HG03342 (cell line): ENCODE measurements around the gene KCNS1.
"Not testable (repeated sequence)": the region's sequence is repeated elsewhere in the genome, so short reads cannot be mapped to it uniquely, and the experiment has no call there.

Source experiments
- ATAC-seq: cut with Tn5 transposase; IDR thresholded peaks from one replicate; pipeline ENCODE4 v1.9.1; 2021; ENCODE audit warnings: mild to moderate bottlenecking, moderate library complexity; ENCODE audit not compliant: unreplicated experiment

The KCNS1 gene, protein sequence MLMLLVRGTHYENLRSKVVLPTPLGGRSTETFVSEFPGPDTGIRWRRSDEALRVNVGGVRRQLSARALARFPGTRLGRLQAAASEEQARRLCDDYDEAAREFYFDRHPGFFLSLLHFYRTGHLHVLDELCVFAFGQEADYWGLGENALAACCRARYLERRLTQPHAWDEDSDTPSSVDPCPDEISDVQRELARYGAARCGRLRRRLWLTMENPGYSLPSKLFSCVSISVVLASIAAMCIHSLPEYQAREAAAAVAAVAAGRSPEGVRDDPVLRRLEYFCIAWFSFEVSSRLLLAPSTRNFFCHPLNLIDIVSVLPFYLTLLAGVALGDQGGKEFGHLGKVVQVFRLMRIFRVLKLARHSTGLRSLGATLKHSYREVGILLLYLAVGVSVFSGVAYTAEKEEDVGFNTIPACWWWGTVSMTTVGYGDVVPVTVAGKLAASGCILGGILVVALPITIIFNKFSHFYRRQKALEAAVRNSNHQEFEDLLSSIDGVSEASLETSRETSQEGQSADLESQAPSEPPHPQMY

GRCh38 chr20:45100563-45101245, at the start of gene KCNS1:
TSS of gene KCNS1 (minus strand) at chr20:45101127. CDS start at chr20:45099236, 1,891 bp downstream.
- ATAC-seq, result no peak

- ATAC-seq, result no peak
These were observed 48.1 kb upstream of the KCNS1 start for GRCh38 chr20:45149062-45149461.

DNA sequence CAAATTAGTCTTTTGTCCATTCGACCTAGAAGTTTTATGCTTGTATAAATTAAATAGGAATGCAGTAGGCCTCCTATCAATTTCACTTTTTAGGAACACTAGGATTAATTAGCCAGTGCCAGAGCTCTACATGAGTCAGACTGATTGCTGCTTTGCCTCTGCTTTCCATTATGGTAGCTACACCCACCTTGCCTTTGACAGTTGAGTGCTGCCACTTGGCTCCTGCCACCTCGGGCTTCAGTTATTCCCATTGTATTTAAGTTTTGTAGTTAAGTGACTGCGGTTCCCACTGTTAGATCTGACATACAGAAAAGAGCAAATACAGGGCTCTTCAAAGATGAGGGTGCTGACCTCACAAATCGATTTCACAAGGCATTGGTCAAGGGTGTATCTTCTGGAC, 39.9 kb upstream of the KCNS1 start:
- ATAC-seq, result no peak

GRCh38 chr20:45139733-45140375, 38.9 kb upstream of the KCNS1 start:
- ATAC-seq, result not testable (repeated sequence)

DNA sequence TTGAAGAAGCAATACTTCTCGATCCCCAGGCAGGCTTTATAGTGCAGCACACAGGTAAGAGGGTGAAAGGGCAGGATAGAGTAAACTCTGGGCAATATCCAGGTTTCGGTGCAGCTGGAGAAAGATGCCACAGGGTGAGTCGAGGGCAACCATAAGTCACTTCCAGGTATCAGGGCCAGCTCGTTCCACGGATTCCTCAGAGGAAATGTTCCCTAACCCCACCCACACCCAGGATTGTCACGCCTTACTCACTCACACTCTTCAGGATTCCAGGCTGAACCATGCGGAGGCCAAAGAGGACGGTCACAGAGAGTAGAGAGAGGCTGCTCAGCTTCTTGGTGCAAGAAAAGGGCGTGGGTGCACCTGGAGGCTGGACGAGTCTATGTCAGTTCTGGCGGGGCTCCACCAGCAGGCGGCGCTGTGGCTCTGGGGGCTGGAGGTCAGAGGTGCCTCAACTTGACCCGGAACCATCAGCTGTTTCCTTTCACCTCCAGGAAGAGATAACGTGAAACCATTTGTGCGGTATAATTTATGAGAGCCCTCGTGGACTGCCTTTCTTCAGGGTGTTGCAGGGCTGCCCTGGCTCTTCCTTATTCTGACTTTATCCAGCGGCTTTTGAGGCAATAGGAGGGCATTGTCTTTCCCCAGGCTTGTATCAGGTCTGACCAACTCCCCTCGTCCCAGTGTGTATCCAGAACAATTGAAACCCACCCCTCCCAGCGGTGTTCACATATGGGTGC, 37.8 kb upstream of the KCNS1 start:
- no peak for ATAC-seq

DNA sequence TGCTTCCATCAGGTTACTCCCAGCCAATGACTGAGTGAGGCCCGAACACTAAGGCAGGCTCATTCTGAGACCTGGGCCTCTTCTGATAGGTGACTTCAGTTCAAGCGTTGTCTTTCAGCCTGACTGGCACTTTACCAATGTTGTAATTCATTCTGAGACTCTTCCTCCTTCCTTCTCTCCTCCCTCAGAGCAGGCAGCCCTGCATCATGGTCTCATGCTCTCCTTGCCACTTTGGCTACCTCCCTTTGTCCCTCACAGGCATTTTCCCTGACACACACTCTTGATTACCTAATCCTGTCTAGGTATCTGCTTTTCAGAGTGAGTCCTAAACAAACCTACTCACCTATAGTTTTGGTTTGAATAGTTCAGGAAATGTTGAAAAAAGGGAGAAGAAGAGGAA, 36.0 kb upstream of the KCNS1 start:
- ATAC-seq, result no peak

- no peak for ATAC-seq
These were observed 27.2 kb upstream of the KCNS1 start for GRCh38 chr20:45128099-45128498.

- ATAC-seq, result no peak
These were observed 23.4 kb upstream of the KCNS1 start, which contains the start of gene WFDC12 for GRCh38 chr20:45124365-45124764. TSS of gene WFDC12 (minus strand) at chr20:45124465. CDS start at chr20:45124447, 18 bp downstream.

DNA sequence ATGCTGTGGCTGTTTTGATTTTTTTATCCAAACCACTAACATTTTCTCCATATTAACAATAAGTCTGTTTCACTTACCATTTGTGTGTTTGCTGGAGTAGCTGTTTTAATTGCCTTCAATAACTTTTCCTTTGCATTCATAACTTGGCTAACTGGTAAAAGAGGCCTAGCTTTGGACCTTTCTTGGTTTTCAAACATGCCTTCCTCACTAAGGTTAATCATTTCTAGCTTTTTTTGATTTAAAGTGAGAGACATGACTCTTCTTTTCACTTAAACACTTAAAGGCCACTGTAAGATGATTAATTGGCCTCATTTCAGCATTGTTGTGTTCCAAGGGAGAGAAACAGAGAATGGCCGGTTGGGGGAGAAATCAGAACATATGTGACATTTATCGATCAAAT, 20.5 kb upstream of the KCNS1 start:
- no peak for ATAC-seq

- ATAC-seq, result no peak
These were observed 18.8 kb upstream of the KCNS1 start for GRCh38 chr20:45119556-45120266.

GRCh38 chr20:45118028-45118427, 17.1 kb upstream of the KCNS1 start:
- ATAC-seq, result no peak

- ATAC-seq, result no peak
These were observed 16.7 kb upstream of the KCNS1 start for GRCh38 chr20:45117581-45117980.

- ATAC-seq, result no peak
These were observed 14.9 kb upstream of the KCNS1 start for GRCh38 chr20:45115829-45116228.

GRCh38 chr20:45115386-45115774, 14.5 kb upstream of the KCNS1 start:
- no peak for ATAC-seq

DNA sequence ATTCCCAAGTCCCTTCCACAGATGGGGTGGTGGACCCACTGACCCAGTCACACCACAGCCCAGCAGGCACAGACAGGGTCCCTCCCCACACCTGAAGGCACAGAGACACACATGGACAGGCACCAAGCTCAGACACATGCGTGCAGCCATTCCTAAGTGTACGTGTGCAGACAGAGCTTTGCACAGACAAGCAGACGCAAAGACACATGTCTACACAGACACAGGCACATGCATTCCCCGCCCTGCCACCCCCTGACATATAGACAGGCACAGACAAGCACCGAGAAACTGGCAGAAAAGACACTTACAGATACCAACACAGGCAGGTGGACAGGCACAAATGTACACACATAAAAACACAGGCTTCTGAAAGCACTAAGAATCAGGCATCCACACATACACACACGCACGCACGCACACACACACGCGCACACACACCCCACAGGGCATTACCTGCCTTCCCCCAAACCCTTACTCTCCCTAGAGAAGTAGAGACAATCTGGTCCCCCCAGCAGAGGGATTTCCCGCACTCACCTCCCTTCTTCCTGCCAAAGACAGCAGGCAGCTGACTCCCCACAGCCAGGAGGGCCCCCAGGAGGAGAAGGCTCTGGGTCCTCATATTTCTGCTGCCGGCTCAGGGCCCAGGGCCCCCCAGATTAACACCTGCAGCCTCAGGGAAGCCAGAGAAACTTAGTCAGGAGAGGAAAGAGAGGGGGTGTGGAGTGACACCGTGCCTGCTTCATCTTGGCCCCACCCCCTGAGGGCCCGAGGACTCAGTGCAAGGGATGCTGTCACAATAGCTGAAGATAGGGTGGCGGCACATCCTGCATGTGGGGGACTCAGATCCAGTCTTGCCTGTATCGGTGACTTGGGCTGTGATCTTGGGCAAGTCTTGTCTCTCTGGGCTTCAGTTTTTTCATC, 13.8 kb upstream of the KCNS1 start, which contains the start of gene WFDC5:
TSS of gene WFDC5 (minus strand) at position 710 of the 921 bp plus-strand sequence. CDS start at position 619, 91 bp downstream.
- no peak for ATAC-seq

GRCh38 chr20:45113865-45114264, 12.9 kb upstream of the KCNS1 start:
- no peak for ATAC-seq

GRCh38 chr20:45112754-45113153, 11.8 kb upstream of the KCNS1 start:
- ATAC-seq, result no peak

GRCh38 chr20:45111799-45112471, 11.0 kb upstream of the KCNS1 start:
- no peak for ATAC-seq
